ENCODE measurements around the gene RAB35.

The RAB35 gene

GRCh38 chr12:120121766-120122293 lies 5.3 kb upstream of the RAB35 start:
- TF ChIP-seq ZFX (IDR thresholded peaks at IDR 0.05) = no peak
- TF ChIP-seq, protein P1, sequence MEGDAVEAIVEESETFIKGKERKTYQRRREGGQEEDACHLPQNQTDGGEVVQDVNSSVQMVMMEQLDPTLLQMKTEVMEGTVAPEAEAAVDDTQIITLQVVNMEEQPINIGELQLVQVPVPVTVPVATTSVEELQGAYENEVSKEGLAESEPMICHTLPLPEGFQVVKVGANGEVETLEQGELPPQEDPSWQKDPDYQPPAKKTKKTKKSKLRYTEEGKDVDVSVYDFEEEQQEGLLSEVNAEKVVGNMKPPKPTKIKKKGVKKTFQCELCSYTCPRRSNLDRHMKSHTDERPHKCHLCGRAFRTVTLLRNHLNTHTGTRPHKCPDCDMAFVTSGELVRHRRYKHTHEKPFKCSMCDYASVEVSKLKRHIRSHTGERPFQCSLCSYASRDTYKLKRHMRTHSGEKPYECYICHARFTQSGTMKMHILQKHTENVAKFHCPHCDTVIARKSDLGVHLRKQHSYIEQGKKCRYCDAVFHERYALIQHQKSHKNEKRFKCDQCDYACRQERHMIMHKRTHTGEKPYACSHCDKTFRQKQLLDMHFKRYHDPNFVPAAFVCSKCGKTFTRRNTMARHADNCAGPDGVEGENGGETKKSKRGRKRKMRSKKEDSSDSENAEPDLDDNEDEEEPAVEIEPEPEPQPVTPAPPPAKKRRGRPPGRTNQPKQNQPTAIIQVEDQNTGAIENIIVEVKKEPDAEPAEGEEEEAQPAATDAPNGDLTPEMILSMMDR (conservative IDR thresholded peaks at IDR 0.05) = no peak

DNA sequence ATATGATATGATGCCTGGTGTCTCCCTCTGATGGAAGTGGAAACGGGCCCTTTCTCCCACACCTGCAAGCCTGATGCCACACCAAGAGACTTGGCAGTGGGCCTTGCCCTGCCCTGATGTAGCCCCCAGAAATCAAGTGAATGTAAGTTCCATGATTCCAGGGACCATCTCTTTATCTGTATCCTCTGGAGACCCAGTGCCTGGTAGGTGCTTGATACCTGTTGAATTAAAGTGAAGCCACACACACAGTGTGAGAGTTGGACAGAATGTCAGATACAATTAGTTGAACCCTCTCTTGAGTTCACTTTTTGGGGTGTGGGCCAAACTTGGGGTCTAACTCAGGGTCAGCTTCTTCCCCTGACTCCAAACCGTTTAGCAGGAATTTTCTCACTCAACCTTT lies 4.8 kb upstream of the RAB35 start:
- H3K27ac ChIP-seq = no peak overlapping the region
- no peak for TF ChIP-seq ZFX (IDR thresholded peaks at IDR 0.05)
- TF ChIP-seq, protein P1 (conservative IDR thresholded peaks at IDR 0.05) = no peak

More at GRCh38 chr12:120121766-120122293, 5.3 kb upstream of the RAB35 start:
- H3K27ac ChIP-seq = no peak overlapping the region

GRCh38 chr12:120119271-120119973 lies 2.9 kb upstream of the RAB35 start:
- peak overlapping the region; percentile 92; the same call in 1 of the 2 replicates for H3K27ac ChIP-seq
- TF ChIP-seq, protein P1 (conservative IDR thresholded peaks at IDR 0.05) = no peak
- TF ChIP-seq ZFX (IDR thresholded peaks at IDR 0.05) = no peak

DNA sequence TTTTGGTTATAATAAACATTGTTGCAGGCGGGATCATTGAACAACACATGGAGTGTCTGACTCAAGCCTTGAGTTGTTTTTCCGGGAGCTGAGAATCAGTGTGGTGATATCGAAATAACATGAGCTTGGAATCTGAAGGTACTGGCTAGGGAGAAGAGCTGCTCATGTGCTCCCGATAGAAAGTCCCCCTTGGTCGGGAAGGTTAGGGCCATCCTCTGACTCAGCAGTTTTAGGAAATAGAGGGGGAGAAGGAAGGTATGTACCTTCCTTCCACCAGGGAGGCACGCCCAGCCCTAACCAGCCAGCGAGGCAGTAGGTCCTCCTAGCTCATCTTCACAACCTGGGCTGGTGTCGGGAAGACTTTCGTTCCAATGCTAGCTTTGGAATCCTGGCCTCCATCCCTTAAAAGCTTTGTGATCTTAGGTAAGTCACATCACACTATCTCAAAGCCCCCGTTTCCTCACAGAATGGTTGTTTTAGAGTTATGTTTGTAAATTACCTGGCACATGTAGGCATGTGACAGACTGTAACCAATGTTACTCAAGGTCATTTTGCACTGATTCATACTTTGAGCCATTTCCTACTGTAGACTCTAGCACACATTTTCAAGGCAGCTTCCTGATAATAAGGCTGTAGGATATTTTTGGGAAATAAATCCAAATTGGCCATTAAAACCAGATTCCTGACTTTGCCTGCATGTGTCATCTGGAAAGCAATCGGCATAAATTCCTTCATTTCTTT lies 1.9 kb upstream of the RAB35 start:
- TF ChIP-seq, protein P1 (conservative IDR thresholded peaks at IDR 0.05) = no peak
- TF ChIP-seq ZFX (IDR thresholded peaks at IDR 0.05) = no peak
- peak overlapping the region; percentile 92 for H3K27ac ChIP-seq

GRCh38 chr12:120117961-120118320 lies 1.4 kb upstream of the RAB35 start:
- peak overlapping the region; percentile 92 for H3K27ac ChIP-seq
- TF ChIP-seq ZFX (IDR thresholded peaks at IDR 0.05) = no peak
- TF ChIP-seq, protein P1 (conservative IDR thresholded peaks at IDR 0.05) = no peak

DNA sequence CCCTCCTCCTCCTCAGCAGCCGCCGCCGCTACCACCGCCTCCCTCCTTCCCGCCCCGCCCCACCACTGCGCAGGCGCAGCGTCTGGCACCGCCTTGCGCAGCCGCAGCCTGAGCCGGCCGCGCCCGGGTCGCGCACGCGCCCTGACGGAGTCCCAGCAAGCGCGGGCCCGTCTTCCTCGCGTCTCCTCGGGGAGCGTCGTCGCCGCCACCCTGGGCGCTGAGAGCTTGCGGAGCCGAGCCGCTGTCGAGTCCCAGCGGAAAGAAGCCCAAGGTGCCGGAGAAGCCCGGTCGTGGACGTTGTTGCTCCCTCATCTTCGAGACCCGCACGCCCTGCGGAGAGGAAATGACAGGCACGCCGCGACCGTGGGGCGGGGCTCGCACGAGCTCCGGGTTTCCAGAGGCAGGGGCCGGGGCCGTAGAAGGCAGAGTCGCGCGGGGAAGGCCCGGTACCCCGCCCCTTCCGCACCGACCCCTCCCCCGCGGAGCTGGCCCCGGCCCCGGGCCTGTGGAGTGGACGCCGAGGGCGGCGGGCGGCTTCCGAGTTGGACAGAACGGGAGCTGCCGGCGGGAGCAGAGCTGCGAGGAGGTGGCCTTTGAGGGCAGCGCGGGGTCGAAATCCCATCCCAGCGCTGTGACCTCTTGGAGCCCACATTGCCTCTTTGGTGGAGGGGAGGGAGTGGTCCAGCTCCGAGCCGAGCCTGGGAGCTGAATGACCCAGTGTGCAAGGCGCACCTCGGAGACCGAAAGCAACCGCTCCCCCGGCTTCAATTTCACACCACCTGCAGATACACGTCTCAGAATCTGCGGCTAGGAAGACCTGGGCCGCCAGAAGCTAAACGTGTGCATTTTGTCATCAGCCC lies 469 bp upstream of the RAB35 start:
- H3K27ac ChIP-seq = peak overlapping the region; percentile 92
- TF ChIP-seq, protein P1 (conservative IDR thresholded peaks at IDR 0.05) = no peak
- TF ChIP-seq ZFX (IDR thresholded peaks at IDR 0.05) = 0 out of 2 replicates have a peak, but pooled peaks have one; percentile 30

All from C4-2B (cell line).